ENCODE data around the gene UGT1A9.

DNA sequence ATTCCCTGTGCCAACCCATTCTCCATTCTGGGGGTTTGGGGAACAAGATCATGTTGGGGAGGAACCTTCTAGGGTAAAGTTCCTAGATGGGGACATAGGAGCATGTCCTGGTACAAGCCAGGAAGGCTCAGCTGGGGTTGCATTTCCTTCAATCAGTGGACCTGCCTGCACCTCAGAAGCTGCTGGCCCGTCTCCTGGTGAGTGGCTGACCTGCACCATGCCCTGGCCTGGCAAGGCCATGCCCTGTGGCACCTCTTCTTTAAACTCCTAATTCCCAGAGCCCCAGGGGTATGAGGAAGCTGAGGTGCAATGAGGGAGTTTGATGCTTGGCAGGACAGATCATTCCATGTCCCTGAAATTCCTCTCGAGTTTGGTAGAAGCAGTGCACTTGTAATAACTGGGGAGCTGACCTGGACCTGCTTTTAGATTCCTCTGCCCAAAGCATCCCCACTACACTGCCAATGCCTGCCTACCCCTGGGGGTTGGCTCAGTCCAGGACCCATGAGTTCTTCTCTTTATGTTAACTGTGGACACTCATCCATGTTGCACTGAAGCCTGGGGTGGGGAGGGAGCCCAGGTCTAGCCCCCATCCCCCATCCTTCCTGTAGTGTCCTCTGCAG is 131.7 kb downstream of the UGT1A9 start:
- TF ChIP-seq EZH2phosphoT487 (IDR thresholded peaks at IDR 0.05; ENCODE audit: insufficient read depth, low read depth) (no peak), EZH2 (IDR thresholded peaks at IDR 0.05; ENCODE audit: insufficient read depth, poor library complexity, severe bottlenecking) (no peak)
